ENCODE data around the gene VSIG10. TPM values are rescaled to one million over a fixed set of nuclear protein-coding genes. Genes with fewer than 3 reads are reported as not detected.

The VSIG10 gene

GRCh38 chr12:118015944-118016343 lies 87.9 kb downstream of the VSIG10 start:
- WGBS (ENCODE audit: extremely low coverage, insufficient coverage, low lambda C conversion rate), result no CpG with 5 or more reads among the region's 9 CpGs
- no peak overlapping the region for H3K18ac ChIP-seq (ENCODE audit: low read length)
- no peak overlapping the region for H3K4ac ChIP-seq (ENCODE audit: low read depth, low read length)
- H4K8ac ChIP-seq (ENCODE audit: low read depth, low read length), result no peak overlapping the region
- no peak overlapping the region for H3K4me2 ChIP-seq (ENCODE audit: low read length)
- no peak overlapping the region for H2BK5ac ChIP-seq (ENCODE audit: low read length)
- DNase-seq, result no peak
- H4K5ac ChIP-seq (ENCODE audit: low read length), result no peak overlapping the region
- H2BK15ac ChIP-seq (replicated peaks; ENCODE audit: low read depth), result no peak overlapping the region
- H3K79me2 ChIP-seq (ENCODE audit: control insufficient read depth, insufficient read depth, low read length), result peaks cover 10% of the 10 kb centered on the region
- H3K4me1 ChIP-seq (ENCODE audit: control insufficient read depth, low read depth, low read length), result peaks cover 5% of the 10 kb centered on the region
- no peak overlapping the region for H3K56ac ChIP-seq (ENCODE audit: low read length)
- no peak overlapping the region for H2AK5ac ChIP-seq (ENCODE audit: low read length)
- H3K27ac ChIP-seq (ENCODE audit: low read depth, low read length), result no peak overlapping the region
- peaks cover 12% of the 10 kb centered on the region for H3K79me1 ChIP-seq (ENCODE audit: low read length)
- no peak overlapping the region for H3K4me3 ChIP-seq (ENCODE audit: low read length)
- no peaks in the 10 kb centered on the region for H3K27me3 ChIP-seq (ENCODE audit: insufficient read depth, low read length, poor library complexity)
- no peak overlapping the region for H2BK120ac ChIP-seq (ENCODE audit: low read depth, low read length)
- H3K9ac ChIP-seq (ENCODE audit: low read length), result no peak overlapping the region
- H3K36me3 ChIP-seq (ENCODE audit: control insufficient read depth, insufficient read depth, low read length), result peaks cover 7% of the 10 kb centered on the region
- no peak overlapping the region for H3K23ac ChIP-seq (ENCODE audit: low read length)

DNA sequence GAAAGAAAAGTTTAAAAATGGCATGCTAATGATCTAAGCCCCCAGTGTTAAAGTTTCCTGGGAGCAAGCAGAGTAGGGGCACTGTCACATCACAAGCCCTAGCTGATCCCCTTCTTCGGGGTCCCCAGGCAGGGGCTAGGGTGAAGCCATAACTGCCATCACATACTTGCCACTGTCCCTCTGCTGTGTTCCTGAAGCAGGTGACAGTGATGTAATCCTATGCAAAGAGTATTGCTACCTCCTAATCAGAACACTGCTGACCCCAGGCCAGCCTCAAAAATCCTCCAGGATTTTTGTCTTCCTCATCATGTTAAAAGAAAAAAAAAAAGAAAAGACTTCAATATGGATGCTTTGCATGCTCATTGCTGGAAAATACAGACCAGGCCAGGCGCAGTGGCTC lies 88.5 kb downstream of the VSIG10 start:
- peaks cover 5% of the 10 kb centered on the region for H3K4me1 ChIP-seq (ENCODE audit: control insufficient read depth, low read depth, low read length)
- DNase-seq, result no peak

More for the DNA sequence above, 88.5 kb downstream of the VSIG10 start:
- Histone ChIP-seq H2BK5ac (ENCODE audit: low read length) (no peak overlapping the region), H3K23ac (ENCODE audit: low read length) (no peak overlapping the region), H3K4me2 (ENCODE audit: low read length) (no peak overlapping the region), H2BK15ac (replicated peaks; ENCODE audit: low read depth) (no peak overlapping the region), H3K36me3 (ENCODE audit: control insufficient read depth, insufficient read depth, low read length) (peaks cover 7% of the 10 kb centered on the region), H3K4ac (ENCODE audit: low read depth, low read length) (no peak overlapping the region), H3K18ac (ENCODE audit: low read length) (no peak overlapping the region), H4K8ac (ENCODE audit: low read depth, low read length) (no peak overlapping the region), H2AK5ac (ENCODE audit: low read length) (no peak overlapping the region), H4K5ac (ENCODE audit: low read length) (no peak overlapping the region), H3K27me3 (ENCODE audit: insufficient read depth, low read length, poor library complexity) (no peaks in the 10 kb centered on the region), H3K79me2 (ENCODE audit: control insufficient read depth, insufficient read depth, low read length) (peaks cover 10% of the 10 kb centered on the region), H3K79me1 (ENCODE audit: low read length) (peaks cover 12% of the 10 kb centered on the region), H2BK120ac (ENCODE audit: low read depth, low read length) (no peak overlapping the region), H3K4me3 (ENCODE audit: low read length) (no peak overlapping the region), H3K27ac (ENCODE audit: low read depth, low read length) (no peak overlapping the region), H3K56ac (ENCODE audit: low read length) (no peak overlapping the region), H3K9ac (ENCODE audit: low read length) (no peak overlapping the region)
- WGBS (ENCODE audit: extremely low coverage, insufficient coverage, low lambda C conversion rate), result no CpG with 5 or more reads among the region's 2 CpGs

Small RNA genes lying within 50 kb of the gene (small RNA-seq; reads per million reads assigned to genes)
- not detected for gene AC131159.1 (ENCODE audit: insufficient read depth)

Measured in mesendoderm (in vitro differentiated cells).